T-helper 2 cell (primary cell): ENCODE measurements around the gene SRGAP3.

Experiments used
- DNase-seq, 5 experiments: peaks; one replicate each; pipeline versions ENCODE4 v3.0.0 to v3.0.0-alpha.2; 2012 to 2022

Gene SRGAP3

GRCh38 chr3:9040996-9041395, 208.4 kb downstream of the SRGAP3 start:
- no peak for DNase-seq

- no peak for DNase-seq
These were observed 212.2 kb downstream of the SRGAP3 start for GRCh38 chr3:9037144-9037711.

DNA sequence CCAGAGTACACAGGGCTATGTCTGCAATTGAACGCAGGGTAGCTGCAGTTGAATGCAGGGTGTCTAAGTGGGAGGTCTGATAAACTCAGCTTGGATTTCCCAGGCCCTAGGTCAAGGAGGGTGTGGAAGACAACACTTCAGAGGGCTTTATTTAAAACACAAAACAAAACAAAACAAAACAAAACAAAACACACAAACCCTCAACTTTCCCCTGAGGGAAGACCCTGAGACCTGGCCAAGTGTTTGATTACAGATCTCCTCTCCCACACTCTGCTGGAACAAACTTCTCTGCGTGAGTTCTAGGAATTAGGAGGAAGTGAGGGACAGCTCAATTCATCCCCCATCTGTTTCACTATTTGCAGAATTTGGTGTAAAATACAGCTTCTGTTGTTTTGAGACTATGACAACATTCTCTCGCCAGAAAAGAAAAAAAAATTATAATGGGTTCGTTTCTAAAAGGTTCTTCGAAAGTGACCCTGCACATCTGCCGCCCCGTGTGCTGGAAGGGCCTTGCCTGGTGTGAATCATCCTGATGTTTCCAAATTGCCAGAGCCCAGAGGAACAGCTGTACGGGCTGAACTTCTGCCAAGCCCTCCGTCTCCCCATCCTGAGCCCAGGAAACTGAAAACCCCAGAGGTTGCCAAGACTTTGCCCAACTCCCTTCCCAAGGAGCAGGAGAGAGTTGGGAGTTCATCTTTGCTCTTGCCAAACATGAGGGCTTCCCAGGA, 212.9 kb downstream of the SRGAP3 start:
- DNase-seq, result no peak

DNA sequence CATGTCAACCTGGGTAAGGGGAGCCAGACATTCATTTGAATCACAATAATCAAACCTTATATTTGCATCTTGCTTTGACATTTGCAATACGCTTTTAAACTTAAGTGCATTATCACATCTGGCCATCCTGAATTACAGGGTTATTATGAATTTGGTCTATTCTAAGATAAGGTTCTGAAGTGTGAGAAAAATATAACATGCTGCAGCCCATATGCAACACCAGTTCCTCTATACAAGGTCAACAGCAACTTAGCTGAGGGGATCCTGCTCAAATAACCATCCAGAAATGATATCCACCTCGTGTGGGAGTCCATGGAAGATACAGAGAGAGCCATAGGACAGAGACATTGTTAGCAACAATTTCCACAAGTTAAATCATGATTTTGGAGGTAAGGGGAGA, 213.5 kb downstream of the SRGAP3 start:
- no peak for DNase-seq

- no peak for DNase-seq
These were observed 214.0 kb downstream of the SRGAP3 start for GRCh38 chr3:9035473-9035872.

GRCh38 chr3:9033867-9034266, 215.6 kb downstream of the SRGAP3 start:
- DNase-seq, result no peak

GRCh38 chr3:9032231-9032777, 217.1 kb downstream of the SRGAP3 start:
- DNase-seq, result no peak

DNA sequence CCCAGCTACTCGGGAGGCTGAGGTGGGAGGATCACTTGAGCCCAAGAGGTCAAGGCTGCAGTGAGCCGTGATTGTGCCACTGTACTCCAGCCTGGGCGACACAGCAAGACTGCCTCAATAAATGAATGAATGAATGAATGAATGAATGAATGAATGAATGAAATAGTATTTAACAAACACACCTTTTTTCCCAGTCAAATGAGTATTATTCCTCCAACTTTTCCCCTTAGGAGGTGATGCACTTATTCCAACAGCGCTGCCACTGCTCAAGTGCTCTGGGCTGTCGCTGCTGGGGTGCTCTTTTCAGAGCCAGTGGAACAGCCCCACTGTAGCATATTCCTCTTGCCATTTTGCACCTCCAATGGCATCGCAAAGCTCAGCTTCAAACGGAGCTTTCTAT, 219.4 kb downstream of the SRGAP3 start:
- no peak for DNase-seq

DNA sequence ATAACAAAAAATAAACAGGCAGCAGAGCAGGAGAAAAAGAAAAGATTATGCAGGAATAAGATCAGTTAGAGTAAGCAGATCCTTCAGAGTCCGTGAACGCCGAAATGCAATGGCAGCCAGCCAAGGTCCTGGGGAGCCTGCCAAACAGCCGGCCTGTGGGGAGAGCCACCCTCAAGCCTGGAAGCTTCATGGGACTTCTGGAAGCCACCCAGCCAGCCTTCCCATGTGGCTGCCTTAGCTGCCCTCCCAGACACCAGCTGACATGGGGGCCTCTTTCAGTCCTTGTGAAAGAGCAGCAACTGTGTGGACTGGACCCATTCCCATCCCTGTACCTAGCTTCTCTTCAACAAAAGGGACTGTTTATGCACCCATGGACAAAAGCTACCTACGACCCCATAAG, 221.3 kb downstream of the SRGAP3 start:
- no peak for DNase-seq

DNA sequence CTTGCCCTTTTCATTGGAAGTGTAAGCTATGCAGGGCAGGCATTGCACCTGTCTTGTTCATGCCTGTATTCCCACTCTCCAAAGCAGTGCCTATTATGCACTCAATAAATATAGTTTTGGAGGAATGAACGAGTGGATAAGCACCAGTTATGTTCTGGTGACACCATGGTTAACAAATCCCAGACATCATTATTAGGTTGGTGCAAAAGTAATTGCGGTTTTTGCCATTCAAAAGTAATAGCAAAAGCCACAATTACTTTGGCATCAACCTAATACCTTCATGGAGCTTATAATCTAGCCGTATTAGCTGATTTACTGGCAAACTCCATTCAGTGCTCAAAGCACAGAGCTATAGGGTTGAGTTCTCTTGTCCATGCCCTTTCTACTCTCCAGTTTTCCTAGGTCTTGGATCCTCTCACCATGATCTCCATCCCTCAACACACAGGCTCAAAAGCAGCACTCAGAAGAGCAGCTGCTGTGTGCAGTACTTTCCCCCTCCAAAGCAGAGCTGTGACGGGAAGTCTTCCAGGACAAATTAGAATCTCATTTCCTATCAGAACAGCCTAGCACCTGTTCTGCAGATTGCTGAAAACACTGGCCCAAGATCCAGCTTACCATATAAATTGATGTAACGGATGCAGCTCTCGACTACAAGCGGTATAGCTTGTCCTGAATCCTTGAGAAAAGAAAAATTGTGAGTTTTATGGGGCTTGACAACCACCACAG, 223.0 kb downstream of the SRGAP3 start:
- no peak for DNase-seq

DNA sequence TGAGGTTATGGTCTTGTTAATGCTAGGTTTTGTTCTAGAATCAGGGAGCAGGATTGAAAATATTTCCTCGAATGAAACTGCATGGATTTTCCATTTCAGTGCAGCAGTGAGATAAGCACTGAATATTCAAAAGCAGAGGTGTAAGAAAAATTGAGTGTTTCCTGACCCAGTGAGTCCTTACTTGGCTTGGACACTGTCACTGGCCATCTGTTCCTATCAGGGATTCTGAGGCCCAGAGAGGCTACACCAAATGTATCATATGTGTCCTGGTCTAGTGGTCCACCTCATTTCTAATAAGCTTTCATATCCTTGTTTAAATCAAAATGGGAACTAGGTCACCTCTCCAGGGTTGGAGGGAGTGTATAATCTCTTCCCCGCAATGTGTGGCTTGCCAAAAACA, 225.1 kb downstream of the SRGAP3 start:
- DNase-seq, result no peak

GRCh38 chr3:9023226-9023590, 226.2 kb downstream of the SRGAP3 start:
- no peak for DNase-seq

GRCh38 chr3:9022305-9023225, 226.9 kb downstream of the SRGAP3 start:
- no peak for DNase-seq

- DNase-seq, result no peak
These were observed 228.0 kb downstream of the SRGAP3 start for GRCh38 chr3:9021271-9022009.

- DNase-seq, result no peak
These were observed 229.0 kb downstream of the SRGAP3 start for GRCh38 chr3:9020426-9020825.

DNA sequence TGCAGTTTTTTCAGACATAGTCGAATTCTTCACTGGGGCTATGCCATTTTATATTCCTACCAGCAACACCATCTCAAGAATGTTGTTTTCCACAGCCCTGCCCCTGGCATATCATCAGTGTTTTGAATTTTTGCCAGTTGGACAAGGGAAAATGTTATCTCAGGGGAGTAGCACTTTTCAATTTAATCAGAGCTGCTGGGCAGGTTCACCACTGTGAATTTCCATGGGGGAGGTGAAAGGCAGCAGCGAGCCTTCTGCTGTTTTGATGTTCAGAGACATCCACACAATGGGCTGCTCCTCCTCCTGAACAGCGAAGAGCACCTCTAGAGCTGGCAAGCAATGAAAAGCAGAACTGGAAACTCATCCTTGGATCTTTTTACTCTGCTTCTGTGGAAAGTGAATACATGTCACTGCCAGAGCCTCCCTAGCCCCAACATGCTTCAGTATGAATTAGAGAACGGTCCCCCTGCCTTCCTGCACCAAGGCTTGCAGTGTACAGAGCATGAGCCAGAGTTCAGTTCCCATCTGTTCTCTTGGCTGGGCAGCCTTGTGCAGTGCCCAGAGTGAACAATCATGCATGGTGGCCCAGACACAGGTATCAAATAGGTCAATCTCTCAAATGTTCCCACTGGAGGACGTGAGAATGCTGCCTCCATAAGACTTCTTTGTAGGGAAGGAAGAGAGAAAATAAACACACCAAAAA, 230.0 kb downstream of the SRGAP3 start:
- no peak for DNase-seq

DNA sequence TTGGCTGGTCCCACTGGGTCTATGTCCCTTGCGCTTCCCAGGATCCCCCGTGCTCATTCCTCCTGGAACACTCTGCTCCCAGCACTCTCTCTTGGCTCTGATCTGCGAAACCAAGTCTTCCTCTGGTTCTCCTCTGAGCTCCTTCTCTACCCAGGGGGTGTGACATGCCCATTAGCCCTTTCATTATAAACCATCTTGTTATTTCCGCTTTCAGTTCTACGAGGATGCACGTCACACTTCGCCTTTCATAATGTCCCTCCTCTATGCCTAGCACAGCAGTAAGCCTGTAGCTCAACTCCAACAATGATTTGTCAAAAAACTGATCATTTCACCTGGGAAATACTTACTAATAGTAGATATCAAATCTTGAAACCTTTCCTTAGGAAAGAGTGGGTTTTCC, 234.2 kb downstream of the SRGAP3 start:
- no peak for DNase-seq

GRCh38 chr3:9013782-9014563, 235.5 kb downstream of the SRGAP3 start:
- no peak for DNase-seq

DNA sequence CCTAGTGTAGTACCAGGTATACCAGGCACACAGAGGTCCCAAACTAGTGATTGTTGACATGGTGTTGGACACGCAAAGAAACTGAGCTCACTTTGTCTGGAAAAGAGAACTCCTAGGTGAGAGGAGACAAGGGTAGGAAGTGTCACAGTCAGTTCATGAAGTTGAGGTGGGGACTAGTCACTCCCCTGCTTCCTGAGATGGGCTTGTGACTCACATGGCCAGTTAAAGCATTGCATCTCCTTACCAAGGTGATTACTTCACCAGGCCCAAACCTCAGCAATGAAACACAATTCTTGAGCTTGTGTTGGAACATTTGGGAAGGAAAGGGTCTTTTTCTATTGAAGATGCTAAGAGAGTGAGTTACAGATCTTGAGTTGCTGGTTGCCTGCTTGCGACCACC, 236.9 kb downstream of the SRGAP3 start:
- DNase-seq, result no peak

- DNase-seq, result no peak
These were observed 239.4 kb downstream of the SRGAP3 start for GRCh38 chr3:9009976-9010545.
